Thyroid gland (tissue), 4 donors: Measurements from ENCODE around the gene ACVR1.

Experiments used
- CTCF ChIP-seq, 6 experiments: fragments of 200-600 bp in 3 of 6; fragments of 450-650 bp in 3 of 6; sonication (generic) in 3 of 6; IDR thresholded peaks; one replicate each; pipeline ENCODE4 v1.5.1; 2016 to 2019; ENCODE audit warnings: antibody characterized with exemption in 6 of 6, mild to moderate bottlenecking in 2 of 6, inconsistent platforms in 1 of 6, moderate library complexity in 1 of 6
- POLR2A ChIP-seq, 2 donors: fragments of 450-650 bp; IDR thresholded peaks; one replicate each; pipeline ENCODE4 v1.6.1; 2017; ENCODE audit warnings: antibody characterized with exemption in 2 of 2, mild to moderate bottlenecking in 2 of 2, moderate library complexity in 1 of 2

GRCh38 chr2:157691131-157691530 is 185.0 kb downstream of the ACVR1 start:
- TF ChIP-seq POLR2A (IDR thresholded peaks at IDR 0.05) (no peak), CTCF (IDR thresholded peaks at IDR 0.05) (no peak)
